Suprapubic skin (tissue), 4 donors: ENCODE measurements around the gene AACS.

Experiments
- EP300 ChIP-seq: sonication (generic); formaldehyde crosslinking; IDR thresholded peaks from one replicate; pipeline ENCODE4 v1.6.1; 2017; ENCODE audit warnings: antibody characterized with exemption
- POLR2AphosphoS5 ChIP-seq, 3 donors: sonication (generic); formaldehyde crosslinking; IDR thresholded peaks; one replicate each; pipeline ENCODE4 v1.6.1; 2017; ENCODE audit warnings: antibody characterized with exemption in 3 of 3
- TF ChIP-seq, protein P1 (sequence below), 2 donors: fragments of 200-600 bp in 1 of 2; fragments of 450-650 bp in 1 of 2; sonication (generic) in 1 of 2; IDR thresholded peaks; one replicate each; pipeline ENCODE4 v1.5.1; 2016 to 2019; ENCODE audit warnings: antibody characterized with exemption in 2 of 2, mild to moderate bottlenecking in 1 of 2, moderate library complexity in 1 of 2

DNA sequence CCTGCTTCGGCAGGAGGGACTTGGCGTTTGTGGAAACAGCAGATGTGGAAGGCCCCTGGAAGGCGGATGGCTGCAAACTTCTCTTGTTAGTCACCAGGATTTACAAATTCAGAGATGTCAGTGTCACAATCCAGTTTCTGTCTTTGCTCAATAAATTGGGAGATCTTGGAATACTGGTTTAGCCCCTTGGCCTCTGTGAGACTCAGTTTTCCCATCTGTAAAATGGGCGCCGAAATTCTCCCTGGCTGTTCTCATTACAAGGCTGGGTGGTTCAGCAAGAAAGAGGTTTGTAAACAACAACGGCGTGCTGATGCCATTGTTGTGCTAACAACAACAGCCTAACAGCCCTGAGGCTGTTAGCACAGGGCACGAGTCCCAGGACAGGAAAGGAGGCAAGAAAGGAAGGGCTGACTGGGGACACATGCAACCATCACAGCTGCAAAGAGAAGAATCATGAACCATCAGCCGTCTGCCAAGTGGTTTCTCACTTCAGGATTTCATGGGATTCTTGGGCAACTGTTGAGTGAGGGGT, 127.5 kb downstream of the AACS start:
- TF ChIP-seq EP300, result no peak
- TF ChIP-seq POLR2AphosphoS5 (IDR thresholded peaks at IDR 0.05), result no peak
- TF ChIP-seq, protein P1, sequence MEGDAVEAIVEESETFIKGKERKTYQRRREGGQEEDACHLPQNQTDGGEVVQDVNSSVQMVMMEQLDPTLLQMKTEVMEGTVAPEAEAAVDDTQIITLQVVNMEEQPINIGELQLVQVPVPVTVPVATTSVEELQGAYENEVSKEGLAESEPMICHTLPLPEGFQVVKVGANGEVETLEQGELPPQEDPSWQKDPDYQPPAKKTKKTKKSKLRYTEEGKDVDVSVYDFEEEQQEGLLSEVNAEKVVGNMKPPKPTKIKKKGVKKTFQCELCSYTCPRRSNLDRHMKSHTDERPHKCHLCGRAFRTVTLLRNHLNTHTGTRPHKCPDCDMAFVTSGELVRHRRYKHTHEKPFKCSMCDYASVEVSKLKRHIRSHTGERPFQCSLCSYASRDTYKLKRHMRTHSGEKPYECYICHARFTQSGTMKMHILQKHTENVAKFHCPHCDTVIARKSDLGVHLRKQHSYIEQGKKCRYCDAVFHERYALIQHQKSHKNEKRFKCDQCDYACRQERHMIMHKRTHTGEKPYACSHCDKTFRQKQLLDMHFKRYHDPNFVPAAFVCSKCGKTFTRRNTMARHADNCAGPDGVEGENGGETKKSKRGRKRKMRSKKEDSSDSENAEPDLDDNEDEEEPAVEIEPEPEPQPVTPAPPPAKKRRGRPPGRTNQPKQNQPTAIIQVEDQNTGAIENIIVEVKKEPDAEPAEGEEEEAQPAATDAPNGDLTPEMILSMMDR (IDR thresholded peaks at IDR 0.05), result no peak
